Dendritic cell treated with granulocyte-macrophage colony-stimulating factor and Interleukin-4, amounts not matched to agents 40 ng/mL and 50 ng/mL, for 4 days (primary cell): ENCODE data around the gene THSD7A.

Experiments used
- H3K27ac Mint-ChIP-seq: one replicate; pipeline ENCODE4 v1.8.0; 2022; ENCODE audit warnings: mild to moderate bottlenecking, mixed read lengths
- H3K27me3 Mint-ChIP-seq: one replicate; pipeline ENCODE4 v1.8.0; 2022; ENCODE audit warnings: mild to moderate bottlenecking, mixed read lengths
- H3K36me3 Mint-ChIP-seq: one replicate; pipeline ENCODE4 v1.8.0; 2022; ENCODE audit warnings: low read depth, mixed read lengths
- H3K4me1 Mint-ChIP-seq: one replicate; pipeline ENCODE4 v1.8.0; 2022; ENCODE audit warnings: low read depth, mixed read lengths
- H3K4me3 Mint-ChIP-seq: one replicate; pipeline ENCODE4 v1.8.0; 2022; ENCODE audit warnings: mild to moderate bottlenecking, moderate library complexity, mixed read lengths
- H3K9me3 Mint-ChIP-seq: one replicate; pipeline ENCODE4 v1.8.0; 2022; ENCODE audit warnings: mixed read lengths
- intact Hi-C: fragments of 100-400 bp; cut with micrococcal nuclease; formaldehyde crosslinking; loops from one replicate; pipeline ENCODE4 v1.15.0; 2022

THSD7A gene

DNA sequence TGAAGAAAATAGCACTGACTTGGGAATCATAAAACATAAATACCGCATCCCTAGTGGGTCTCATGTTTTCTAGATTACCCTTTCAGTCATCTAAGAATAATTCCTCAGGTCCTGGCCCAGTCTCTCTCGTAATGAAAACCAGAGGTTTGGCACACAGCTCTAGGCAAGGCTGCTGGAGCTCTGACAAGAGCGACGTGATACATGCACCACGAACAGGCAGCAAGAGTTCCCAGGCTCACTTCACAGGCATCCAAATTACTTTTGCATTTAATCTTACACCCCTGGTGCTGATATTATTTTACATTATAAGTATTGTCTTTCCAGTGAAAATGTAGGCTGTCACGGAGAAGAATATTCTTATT is 105.2 kb downstream of the THSD7A start:
- H3K27ac Mint-ChIP-seq, result no peak overlapping the region
- no peaks in the 10 kb centered on the region for H3K27me3 Mint-ChIP-seq
- no peaks in the 10 kb centered on the region for H3K4me1 Mint-ChIP-seq
- no peak overlapping the region for H3K4me3 Mint-ChIP-seq
- no peaks in the 10 kb centered on the region for H3K9me3 Mint-ChIP-seq
- no peaks in the 10 kb centered on the region for H3K36me3 Mint-ChIP-seq
- intact Hi-C loops, result no loop called here

DNA sequence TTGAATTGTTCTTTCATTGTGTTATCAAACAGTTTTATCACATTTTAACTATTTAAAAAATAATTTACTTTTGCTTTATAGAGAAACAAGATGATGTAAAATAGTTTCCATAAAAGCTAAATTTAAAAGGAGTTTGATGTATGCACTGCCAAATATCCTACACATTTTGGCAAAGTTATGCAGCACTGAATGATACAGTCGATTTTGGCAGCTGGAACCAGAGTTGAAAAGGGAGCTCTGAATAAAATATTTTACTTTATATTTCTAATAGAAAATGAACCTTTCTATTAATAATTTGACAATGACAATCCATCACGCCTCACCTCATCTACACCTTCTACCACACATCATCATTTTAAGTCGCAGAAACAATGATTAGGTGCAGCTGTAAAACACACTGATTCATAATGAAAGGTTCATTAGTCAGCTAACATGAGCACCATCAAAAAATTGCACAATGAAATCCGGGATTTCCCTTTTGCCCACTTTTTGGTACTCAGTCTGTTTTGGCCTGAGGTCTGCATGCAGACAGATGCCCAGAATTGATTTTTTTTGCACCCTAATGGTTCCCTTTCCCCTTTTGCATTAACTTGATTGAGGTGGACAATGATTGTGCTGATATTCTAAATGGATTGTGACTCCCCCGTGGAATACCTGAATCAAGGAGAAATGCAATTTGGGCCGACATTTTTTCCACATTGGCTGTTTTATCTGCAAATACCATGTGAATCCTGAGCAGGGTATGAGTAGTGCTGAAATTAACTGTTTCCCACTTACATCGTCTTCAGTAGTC is 105.8 kb downstream of the THSD7A start:
- intact Hi-C loops, result no loop called here
- H3K27ac Mint-ChIP-seq, result no peak overlapping the region
- no peaks in the 10 kb centered on the region for H3K36me3 Mint-ChIP-seq

DNA sequence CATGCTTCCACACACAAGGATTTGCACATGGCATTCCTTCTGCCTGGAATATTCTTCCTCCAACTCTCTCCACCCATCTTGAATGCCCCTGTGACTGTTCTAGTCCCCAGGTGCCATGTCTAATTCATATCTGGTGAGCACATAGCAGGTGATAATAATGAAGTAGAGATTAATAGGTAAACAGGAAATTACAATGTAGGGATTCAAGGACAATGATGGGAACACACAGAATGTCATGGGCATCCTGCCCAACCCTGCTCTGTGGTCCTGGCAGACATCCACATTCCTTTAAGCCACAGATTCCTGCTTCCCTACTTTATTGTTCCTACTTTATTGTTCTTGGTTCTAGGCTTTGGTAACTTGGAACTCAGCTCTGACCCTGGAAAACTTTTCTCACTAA is 115.8 kb downstream of the THSD7A start:
- H3K27me3 Mint-ChIP-seq, result no peaks in the 10 kb centered on the region
- intact Hi-C loops, result no loop called here
- no peak overlapping the region for H3K27ac Mint-ChIP-seq
- H3K36me3 Mint-ChIP-seq, result no peaks in the 10 kb centered on the region
- no peaks in the 10 kb centered on the region for H3K4me1 Mint-ChIP-seq
- H3K4me3 Mint-ChIP-seq, result no peak overlapping the region
- no peaks in the 10 kb centered on the region for H3K9me3 Mint-ChIP-seq

More for the DNA sequence above, 105.8 kb downstream of the THSD7A start:
- Mint-ChIP-seq H3K9me3 (no peaks in the 10 kb centered on the region), H3K27me3 (no peaks in the 10 kb centered on the region), H3K4me3 (no peak overlapping the region), H3K4me1 (no peaks in the 10 kb centered on the region)

DNA sequence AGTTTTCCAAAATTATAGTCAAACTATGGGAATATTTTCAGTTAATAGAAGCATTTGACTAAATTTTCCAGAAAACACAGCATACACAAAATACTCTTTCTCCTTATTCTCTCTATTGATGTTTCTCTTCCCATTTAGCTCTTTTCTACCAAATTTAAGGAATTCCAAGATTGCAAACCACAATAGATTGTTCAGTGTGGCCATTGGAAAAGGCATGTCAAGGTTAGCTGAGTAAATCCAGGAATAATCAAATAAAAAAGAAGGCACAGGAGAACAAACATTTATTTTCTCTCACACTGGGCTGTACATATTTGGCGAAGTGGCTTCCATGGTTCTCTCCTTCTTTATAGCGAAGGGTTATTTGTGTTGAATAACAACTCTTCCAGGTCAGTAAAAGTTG is 117.3 kb downstream of the THSD7A start:
- intact Hi-C loops, result no loop called here
- Mint-ChIP-seq H3K4me3 (no peak overlapping the region), H3K4me1 (no peaks in the 10 kb centered on the region), H3K36me3 (no peaks in the 10 kb centered on the region), H3K27me3 (no peaks in the 10 kb centered on the region), H3K9me3 (no peaks in the 10 kb centered on the region), H3K27ac (no peak overlapping the region)

DNA sequence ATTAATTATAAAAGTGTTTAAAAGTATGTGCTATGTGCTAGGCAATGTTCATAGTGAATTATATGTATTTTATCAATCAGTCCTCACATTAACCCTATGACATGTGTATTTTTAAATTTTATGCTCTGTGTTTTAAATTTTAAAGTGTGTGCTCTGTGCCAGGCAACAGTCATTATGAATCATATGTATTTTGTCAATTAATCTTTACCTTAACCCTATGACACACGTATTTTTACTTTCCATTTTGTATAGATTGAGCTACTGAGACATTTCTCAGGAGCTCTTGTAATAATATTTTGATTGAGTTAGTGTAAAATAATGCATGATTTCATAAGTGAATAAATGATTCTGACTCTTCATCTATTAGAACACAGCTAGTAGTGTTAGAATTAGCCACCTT is 117.8 kb downstream of the THSD7A start:
- no peaks in the 10 kb centered on the region for H3K36me3 Mint-ChIP-seq
- H3K4me1 Mint-ChIP-seq, result no peaks in the 10 kb centered on the region
- intact Hi-C loops, result no loop called here
- H3K27me3 Mint-ChIP-seq, result no peaks in the 10 kb centered on the region
- H3K9me3 Mint-ChIP-seq, result no peaks in the 10 kb centered on the region
- no peak overlapping the region for H3K4me3 Mint-ChIP-seq
- no peak overlapping the region for H3K27ac Mint-ChIP-seq

DNA sequence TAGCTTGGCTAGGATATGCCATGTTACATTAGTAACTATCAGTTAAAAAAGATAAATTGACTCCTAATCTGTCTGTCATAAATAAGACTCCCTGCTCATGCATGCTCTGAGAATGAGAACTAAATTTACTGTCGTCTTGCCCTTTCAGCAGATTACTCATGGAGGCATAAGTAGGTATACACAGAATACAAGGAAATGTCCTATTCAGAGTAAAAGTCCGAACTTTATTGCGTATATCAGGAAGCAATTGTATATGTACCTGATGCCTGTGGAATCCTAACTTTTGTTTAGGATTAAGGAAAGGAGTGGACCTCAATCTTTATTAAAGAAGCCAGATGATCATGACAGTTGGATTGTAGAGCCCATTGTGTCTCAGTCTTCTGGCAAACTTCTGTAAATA is 118.6 kb downstream of the THSD7A start:
- intact Hi-C loops, result no loop called here
- Mint-ChIP-seq H3K27me3 (no peaks in the 10 kb centered on the region), H3K9me3 (no peaks in the 10 kb centered on the region), H3K4me3 (no peak overlapping the region), H3K4me1 (no peaks in the 10 kb centered on the region), H3K36me3 (no peaks in the 10 kb centered on the region), H3K27ac (no peak overlapping the region)

DNA sequence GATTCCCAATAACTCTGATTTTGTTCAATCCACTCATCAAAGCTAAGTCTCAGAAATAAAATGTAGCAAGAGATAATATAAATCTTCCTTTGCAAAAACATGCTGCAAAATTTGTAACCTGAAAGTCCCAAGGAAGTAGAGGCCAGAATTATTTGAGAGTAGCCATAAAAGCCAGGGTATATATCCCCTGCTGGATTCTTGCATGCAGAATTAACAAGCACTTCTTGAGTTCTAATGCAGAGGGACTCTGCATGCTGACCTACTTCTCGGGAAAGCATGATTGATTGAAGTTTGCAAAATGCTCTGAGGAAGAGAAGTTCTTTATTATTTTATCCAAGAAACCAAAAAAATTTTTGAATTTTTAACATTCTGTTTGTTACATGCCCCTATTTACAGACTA is 121.6 kb downstream of the THSD7A start:
- H3K36me3 Mint-ChIP-seq, result no peaks in the 10 kb centered on the region
- no peaks in the 10 kb centered on the region for H3K27me3 Mint-ChIP-seq
- intact Hi-C loops, result no loop called here
- no peaks in the 10 kb centered on the region for H3K4me1 Mint-ChIP-seq
- H3K9me3 Mint-ChIP-seq, result no peaks in the 10 kb centered on the region
- H3K27ac Mint-ChIP-seq, result no peak overlapping the region
- H3K4me3 Mint-ChIP-seq, result no peak overlapping the region

DNA sequence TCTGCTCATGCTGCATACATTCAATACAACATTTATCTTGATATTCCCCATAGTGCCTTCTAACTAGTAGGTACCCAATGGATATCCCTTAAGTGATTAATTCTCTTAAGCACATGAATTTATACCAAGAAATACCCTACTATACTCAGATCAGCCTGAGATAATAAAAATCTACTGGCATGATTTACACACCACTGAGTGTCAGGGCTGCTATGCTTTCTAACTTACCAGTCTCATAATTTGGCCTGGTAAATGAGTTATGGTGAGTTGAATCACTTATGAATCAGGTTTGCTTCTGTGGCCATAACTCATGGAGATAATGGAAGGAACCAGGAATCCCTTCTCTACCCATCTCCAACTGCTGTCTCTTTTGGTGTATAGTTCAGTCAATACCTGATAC is 122.8 kb downstream of the THSD7A start:
- Mint-ChIP-seq H3K4me3 (no peak overlapping the region), H3K27me3 (no peaks in the 10 kb centered on the region), H3K4me1 (no peaks in the 10 kb centered on the region)

DNA sequence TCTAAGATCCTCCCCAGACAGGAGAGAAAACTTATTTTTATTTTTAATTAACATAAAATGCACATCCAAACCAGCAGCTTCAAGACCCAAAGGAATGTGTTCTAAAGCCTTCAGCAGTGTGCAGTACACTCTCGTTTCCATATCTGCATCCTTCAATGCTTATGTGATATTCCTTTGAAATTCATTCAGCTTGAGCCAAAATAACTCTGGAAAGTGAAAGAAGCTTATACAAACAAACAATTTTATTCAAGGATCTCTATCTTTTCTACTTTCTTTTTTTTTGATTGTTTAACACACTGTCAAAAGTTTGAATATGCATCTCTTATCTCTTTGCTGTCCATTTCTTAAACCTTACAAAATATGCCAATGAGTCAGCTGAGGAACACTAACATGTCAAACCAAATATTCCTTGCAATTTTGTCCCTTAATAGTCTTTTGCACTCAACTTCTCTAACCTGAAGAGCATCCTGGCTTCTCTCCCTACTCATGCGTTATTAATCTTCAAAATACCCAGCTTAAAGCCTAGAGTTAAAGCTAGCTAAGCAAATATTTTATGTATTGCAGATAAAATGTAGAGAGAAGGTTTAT is 124.3 kb downstream of the THSD7A start:
- no peak overlapping the region for H3K27ac Mint-ChIP-seq
- H3K4me1 Mint-ChIP-seq, result no peaks in the 10 kb centered on the region
- H3K9me3 Mint-ChIP-seq, result no peaks in the 10 kb centered on the region
- intact Hi-C loops, result no loop called here
- no peaks in the 10 kb centered on the region for H3K27me3 Mint-ChIP-seq
- H3K36me3 Mint-ChIP-seq, result no peaks in the 10 kb centered on the region
- H3K4me3 Mint-ChIP-seq, result no peak overlapping the region

More for the DNA sequence above, 122.8 kb downstream of the THSD7A start:
- Mint-ChIP-seq H3K9me3 (no peaks in the 10 kb centered on the region), H3K27ac (no peak overlapping the region), H3K36me3 (no peaks in the 10 kb centered on the region)
- intact Hi-C loops, result no loop called here

DNA sequence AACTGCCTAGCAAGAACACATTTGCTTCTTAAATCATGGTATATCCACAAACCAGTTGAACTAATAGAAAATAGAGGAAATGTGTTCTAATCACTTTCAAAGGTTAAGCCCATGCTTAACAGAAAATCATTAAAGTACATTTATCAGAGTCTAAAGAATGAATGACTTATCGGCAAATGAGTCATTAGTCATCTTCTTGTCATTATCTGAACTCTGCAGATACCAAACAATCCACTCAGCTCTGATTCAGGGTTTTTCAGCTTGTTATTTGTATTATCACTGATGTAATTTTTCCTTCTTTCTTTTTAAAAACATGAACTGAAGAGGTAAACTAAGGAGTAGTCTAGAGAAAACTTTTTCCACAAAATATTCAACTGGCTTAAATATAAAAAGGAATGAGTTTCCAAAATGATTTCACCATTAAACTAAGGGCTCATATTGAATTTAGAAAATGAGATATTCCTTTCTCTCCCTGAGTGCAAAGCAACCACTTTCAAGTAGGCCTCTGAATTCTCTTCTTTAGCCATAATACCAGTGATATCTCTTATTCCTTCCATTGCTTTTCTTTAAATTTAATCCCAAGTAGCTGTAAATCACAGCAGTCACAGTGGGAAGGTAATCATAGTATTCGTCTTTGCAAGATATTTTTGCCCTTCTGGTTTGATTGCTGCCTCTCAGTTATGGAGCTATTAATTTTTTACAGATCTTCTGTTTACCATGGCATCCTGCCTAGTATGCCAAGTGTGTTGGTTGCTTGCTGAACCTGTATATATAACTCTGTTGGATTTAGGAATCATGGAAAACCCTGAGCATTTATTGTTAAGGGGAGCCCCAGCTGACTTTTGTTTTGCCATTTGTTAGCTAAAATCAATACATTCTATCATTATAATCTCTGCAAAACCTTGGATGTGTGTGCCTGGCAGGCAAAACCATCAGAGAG is 125.1 kb downstream of the THSD7A start:
- H3K27me3 Mint-ChIP-seq, result no peaks in the 10 kb centered on the region
- no peaks in the 10 kb centered on the region for H3K36me3 Mint-ChIP-seq
- no peaks in the 10 kb centered on the region for H3K4me1 Mint-ChIP-seq
- no peak overlapping the region for H3K27ac Mint-ChIP-seq
- intact Hi-C loops, result no loop called here
- no peaks in the 10 kb centered on the region for H3K9me3 Mint-ChIP-seq
- H3K4me3 Mint-ChIP-seq, result no peak overlapping the region

DNA sequence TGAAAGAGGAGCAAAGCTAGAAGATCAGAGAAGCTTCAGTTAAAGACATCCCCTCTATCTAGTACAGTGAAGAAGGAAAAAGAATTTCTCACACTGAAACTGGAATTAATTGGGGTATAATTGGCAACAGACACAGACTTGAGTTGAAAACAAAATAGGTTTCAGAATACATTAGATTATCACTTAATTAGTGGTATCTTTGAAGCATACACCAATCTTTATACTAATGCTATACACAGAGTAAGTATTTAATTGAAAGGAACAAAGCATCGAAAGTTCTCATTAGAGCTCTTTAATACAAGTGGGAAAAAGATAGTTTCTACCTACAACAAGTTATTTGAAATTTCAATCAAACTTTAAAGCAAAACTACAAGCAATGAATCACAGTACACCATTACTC is 128.2 kb downstream of the THSD7A start:
- H3K9me3 Mint-ChIP-seq, result no peaks in the 10 kb centered on the region

DNA sequence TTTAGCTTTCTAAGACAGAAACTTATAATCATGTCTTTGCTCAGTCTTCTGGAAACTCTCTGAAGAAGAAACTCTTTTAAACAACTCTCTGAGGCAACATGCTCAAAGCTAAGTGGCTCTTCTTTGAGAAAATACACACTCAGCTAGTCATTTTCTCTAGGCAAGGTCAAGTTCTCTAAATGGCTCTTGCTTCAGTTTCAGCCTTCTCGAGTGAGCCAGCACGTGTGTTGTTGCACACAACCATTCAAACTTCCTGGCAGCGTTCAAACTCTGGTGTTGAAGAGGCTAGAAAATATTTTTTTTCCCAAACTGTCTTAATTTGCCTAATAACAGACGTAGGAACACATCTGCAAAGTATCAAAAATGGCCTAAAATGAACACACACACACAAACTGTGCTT is 129.1 kb downstream of the THSD7A start:
- no peaks in the 10 kb centered on the region for H3K36me3 Mint-ChIP-seq
- no peak overlapping the region for H3K27ac Mint-ChIP-seq
- no peaks in the 10 kb centered on the region for H3K9me3 Mint-ChIP-seq
- no peak overlapping the region for H3K4me3 Mint-ChIP-seq
- H3K27me3 Mint-ChIP-seq, result no peaks in the 10 kb centered on the region
- H3K4me1 Mint-ChIP-seq, result no peaks in the 10 kb centered on the region
- intact Hi-C loops, result no loop called here

More for the DNA sequence above, 128.2 kb downstream of the THSD7A start:
- Mint-ChIP-seq H3K4me1 (no peaks in the 10 kb centered on the region), H3K36me3 (no peaks in the 10 kb centered on the region), H3K4me3 (no peak overlapping the region), H3K27me3 (no peaks in the 10 kb centered on the region), H3K27ac (no peak overlapping the region)
- intact Hi-C loops, result no loop called here

DNA sequence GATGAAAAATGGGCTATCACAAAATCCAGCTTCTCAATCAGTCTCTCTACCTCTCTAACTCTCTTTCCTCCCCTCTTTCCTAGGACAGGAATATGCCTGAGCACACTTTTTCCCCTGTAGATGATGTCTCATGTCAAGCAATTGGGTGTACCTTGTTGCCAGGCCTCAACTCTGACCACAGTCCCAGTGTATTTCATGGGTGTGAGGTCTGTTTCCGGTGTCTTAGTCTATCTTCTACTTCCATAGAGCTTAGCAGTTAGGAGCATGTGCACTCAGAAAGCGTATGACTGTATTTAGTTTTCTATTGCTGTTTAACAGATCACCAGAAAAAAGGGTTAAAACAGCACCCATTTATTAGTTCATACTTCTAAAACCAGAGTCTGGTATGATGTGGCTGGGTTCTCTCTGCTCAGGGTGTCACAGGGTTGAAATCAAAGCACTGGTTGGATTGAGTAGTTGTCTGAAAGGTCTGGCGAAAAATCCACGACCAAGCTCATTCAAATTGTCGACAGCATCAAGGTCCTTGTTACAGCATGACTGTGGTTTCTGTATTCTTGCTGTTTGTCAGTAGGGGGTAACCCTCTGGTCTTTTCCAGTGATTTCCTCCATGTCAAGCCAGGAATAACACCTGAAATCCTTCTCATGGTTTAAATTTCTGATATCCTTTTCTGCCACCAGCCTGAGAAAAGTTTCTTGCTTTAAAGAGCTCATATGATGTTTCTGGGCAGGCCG is 130.0 kb downstream of the THSD7A start:
- Mint-ChIP-seq H3K9me3 (no peaks in the 10 kb centered on the region), H3K4me3 (no peak overlapping the region), H3K27ac (no peak overlapping the region), H3K36me3 (no peaks in the 10 kb centered on the region), H3K4me1 (no peaks in the 10 kb centered on the region), H3K27me3 (no peaks in the 10 kb centered on the region)
- intact Hi-C loops, result no loop called here

DNA sequence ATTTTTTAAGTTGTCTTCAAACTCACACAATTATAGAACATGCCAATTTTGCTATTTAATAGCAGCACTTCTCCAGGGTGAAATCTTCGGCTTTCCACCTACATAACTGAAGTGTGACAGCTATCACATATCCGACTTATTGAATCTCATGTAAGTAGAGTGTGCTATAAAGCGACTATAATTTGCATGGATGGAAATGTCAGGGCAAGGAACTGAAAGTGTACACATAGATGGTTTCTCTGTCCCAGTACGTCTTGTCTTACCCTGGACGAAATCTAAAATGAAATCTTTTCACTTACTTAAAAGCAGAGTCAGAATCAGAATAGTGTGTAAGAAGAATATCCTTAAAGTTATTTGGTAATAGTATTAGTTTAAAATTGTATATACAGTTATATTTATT is 132.3 kb downstream of the THSD7A start:
- intact Hi-C loops, result no loop called here
- Mint-ChIP-seq H3K27ac (no peak overlapping the region), H3K4me3 (no peak overlapping the region), H3K9me3 (no peaks in the 10 kb centered on the region), H3K27me3 (no peaks in the 10 kb centered on the region), H3K4me1 (no peaks in the 10 kb centered on the region), H3K36me3 (no peaks in the 10 kb centered on the region)
